A549 (cell line): Measurements from ENCODE around the gene FAM180B. TPM values are rescaled to one million over a fixed set of nuclear protein-coding genes. Genes with fewer than 3 reads are reported as not detected.
"Not testable (repeated sequence)": the region's sequence is repeated elsewhere in the genome, so short reads cannot be mapped to it uniquely, and the experiment has no call there.

ENCODE experiments used
- ATAC-seq, 2 experiments: fragments of 200-7000 bp in 1 of 2; fragments of >200 bp in 1 of 2; cut with Nextera tagmentation in 1 of 2; cut with Tn5 transposase in 1 of 2; 3 replicates each; pipeline versions ENCODE4 v1.8.0 to v1.9.1; 2018 to 2020; ENCODE audit warnings: mild to moderate bottlenecking in 1 of 2, moderate library complexity in 1 of 2
- CTCF ChIA-PET: fragments of 300-600 bp; sonication (Branson Sonifier 250); formaldehyde crosslinking; extraction: SDS; loops from one replicate; lab custom pipeline; 2021; ENCODE audit warnings: antibody characterized with exemption, inconsistent platforms; lab: Yijun Ruan, JAX
- POLR2A ChIA-PET: fragments of 350-600 bp; formaldehyde crosslinking; extraction: SDS; loops from one replicate; lab custom pipeline; 2021; ENCODE audit warnings: antibody characterized with exemption, inconsistent platforms; lab: Yijun Ruan, JAX
- DNase-seq, 2 experiments: peaks; one replicate each; pipeline versions ENCODE4 v3.0.0 to v3.0.0-alpha.2; 2011 to 2016; ENCODE audit warnings: low read depth in 1 of 2, low spot score in 1 of 2
- FAIRE-seq: peaks from 2 replicates; lab custom pipeline; 2011; peaks lifted over from hg19 to GRCh38; lab: Jason Lieb, UNC
- H3K27ac ChIP-seq, 2 experiments: fragments of >200 bp; sonication (Bioruptor Twin); formaldehyde crosslinking; 3 replicates each; pipeline ENCODE4 v1.5.1; 2016 to 2017
- H3K4me1 ChIP-seq: fragments of >200 bp; sonication (Bioruptor Twin); formaldehyde crosslinking; 3 replicates; pipeline ENCODE4 v1.6.1; 2016
- H3K4me2 ChIP-seq: fragments of >200 bp; sonication (Bioruptor Twin); formaldehyde crosslinking; 3 replicates; pipeline ENCODE4 v1.6.1; 2016
- H3K4me3 ChIP-seq: fragments of >200 bp; sonication (Bioruptor Twin); formaldehyde crosslinking; 3 replicates; pipeline ENCODE4 v1.5.1; 2016
- H3K9me3 ChIP-seq: fragments of >200 bp; sonication (Bioruptor Twin); formaldehyde crosslinking; 3 replicates; pipeline ENCODE4 v1.6.1; 2016
- ATOH8 ChIP-seq: fragments of 250-450 bp; sonication (Bioruptor Pico); IDR thresholded peaks from 2 replicates; pipeline ENCODE4 v1.5.0; 2020; ENCODE audit warnings: low read depth, mild to moderate bottlenecking, moderate library complexity
- CEBPB ChIP-seq, 2 experiments: fragments of >200 bp in 1 of 2; sonication (Bioruptor Twin) in 1 of 2; formaldehyde crosslinking in 1 of 2; IDR thresholded peaks; 2 replicates each; pipeline ENCODE4 v1.6.1; 2012 to 2016
- CHD4 ChIP-seq: fragments of 200-600 bp; sonication (generic); IDR thresholded peaks from 2 replicates; pipeline ENCODE4 v1.6.1; 2016; ENCODE audit warnings: antibody characterized with exemption, mild to moderate bottlenecking, borderline replicate concordance
- GATA3 ChIP-seq: IDR thresholded peaks from 2 replicates; pipeline ENCODE4 v1.6.1; 2012; ENCODE audit warnings: borderline replicate concordance
- HMGXB4 ChIP-seq: fragments of 250-450 bp; sonication (Bioruptor Pico); IDR thresholded peaks from 2 replicates; pipeline ENCODE4 v1.5.0; 2021; ENCODE audit warnings: mild to moderate bottlenecking, moderate library complexity, borderline replicate concordance
- JUNB ChIP-seq: fragments of >200 bp; sonication (Bioruptor Twin); formaldehyde crosslinking; IDR thresholded peaks from 2 replicates; pipeline ENCODE4 v1.6.1; 2016
- TFCP2L1 ChIP-seq: fragments of 250-450 bp; sonication (Bioruptor Pico); IDR thresholded peaks from 2 replicates; pipeline ENCODE4 v1.5.0; 2021; ENCODE audit warnings: mild to moderate bottlenecking
- WGBS: methylation state at CpG from one replicate; pipeline ENCODE4 v1.1.6; 2017; ENCODE audit errors: missing lambda C conversion rate; 5-methylcytosine and 5-hydroxymethylcytosine counted together
- polyA plus RNA-seq, 4 experiments: library from polyadenylated mRNA; depleted of rRNA in 3 of 4; stranded (reverse); fragments of >200 nt; fragmentation: RNase III in 1 of 4; extraction: RNeasy Plus Mini Kit Qiagen cat#74134 plus additional on column Dnase treatment in 1 of 4; gene quantifications; 2 replicates in 3 of 4; 3 replicates in 1 of 4; pipeline ENCODE4 v1.2.3, GENCODE V29; 2011 to 2017

Gene FAM180B
- polyA plus RNA-seq, 2 of the 4 experiments (the other 2 are of a cell fraction), result not detected

GRCh38 chr11:47557004-47557403, 29.5 kb upstream of the FAM180B start:
- FAIRE-seq, H3K4me1 ChIP-seq, CTCF ChIA-PET, H3K4me2 ChIP-seq, DNase-seq, ATAC-seq, H3K27ac ChIP-seq, H3K9me3 ChIP-seq, H3K4me3 ChIP-seq: not testable (repeated sequence)
- POLR2A ChIA-PET, result interaction anchor here (0.6 kb wide), 1 partner anchor 445 kb away, joined by 3 read pairs; no protein-coding TSS in a partner anchor
- 79% methylated on average over 12 of the region's 12 CpGs for WGBS

- H3K4me3 ChIP-seq, result no peak overlapping the region
- ATAC-seq (no peak), FAIRE-seq (no peak), DNase-seq (no peak)
- H3K27ac ChIP-seq, result no peak overlapping the region
- CTCF ChIA-PET, result no interaction called here
- POLR2A ChIA-PET, result no interaction called here
- TF ChIP-seq HMGXB4 (CRISPR knock-in tag) (no peak), CHD4 (no peak), ATOH8 (CRISPR knock-in tag) (no peak), GATA3 (no peak)
- WGBS, result 44% methylated on average over 1 of the region's 1 CpG
- H3K9me3 ChIP-seq, result no peaks in the 10 kb centered on the region
- H3K4me2 ChIP-seq, result no peak overlapping the region
- H3K4me1 ChIP-seq, result peaks cover 3% of the 10 kb centered on the region; the same call in 1 of the 3 replicates
These were observed 27.8 kb upstream of the FAM180B start for GRCh38 chr11:47558695-47559094.

- WGBS, result 85% methylated on average over 2 of the region's 2 CpGs
- ATAC-seq (no peak), DNase-seq (no peak), FAIRE-seq (no peak)
- ChIA-PET CTCF (interaction anchor here (0.8 kb wide), 1 partner anchor 11 kb away, joined by 3 read pairs; no protein-coding TSS in a partner anchor), POLR2A (no interaction called here)
- Histone ChIP-seq H3K4me3 (no peak overlapping the region), H3K4me1 (peaks cover 8% of the 10 kb centered on the region; the same call in 2 of the 3 replicates), H3K9me3 (no peaks in the 10 kb centered on the region), H3K4me2 (no peak overlapping the region), H3K27ac (no peak overlapping the region)
- TF ChIP-seq CEBPB (IDR thresholded peaks at IDR 0.05) (0 out of 4 replicates have a peak, but pooled peaks of 1 of the 2 experiments have one; percentile 16), JUNB (no peak)
These were observed 26.1 kb upstream of the FAM180B start for GRCh38 chr11:47560426-47560825.

- ATAC-seq, H3K4me2 ChIP-seq, H3K27ac ChIP-seq, H3K4me3 ChIP-seq, DNase-seq, FAIRE-seq, POLR2A ChIA-PET, H3K9me3 ChIP-seq: not testable (repeated sequence)
- peaks cover 17% of the 10 kb centered on the region for H3K4me1 ChIP-seq
- 95% methylated on average over 4 of the region's 4 CpGs for WGBS
- CTCF ChIA-PET, result interaction anchor here (0.7 kb wide), 2 partner anchors 9 to 27 kb away, joined by 3 to 4 read pairs; no protein-coding TSS in a partner anchor
These were observed 24.1 kb upstream of the FAM180B start for GRCh38 chr11:47562393-47562792.

- FAIRE-seq, DNase-seq, ATAC-seq, H3K9me3 ChIP-seq: not testable (repeated sequence)
- Histone ChIP-seq H3K4me3 (peak overlapping the region; percentile 92; the same call in 2 of the 3 replicates), H3K4me2 (peak overlapping the region; percentile 98), H3K4me1 (peaks cover 17% of the 10 kb centered on the region), H3K27ac (peak overlapping the region in 1 of 2 experiments; percentile 95; a peak in 2 of 6 replicates)
- ChIA-PET CTCF (interaction anchor here (0.5 to 3.4 kb wide), 8 partner anchors 9 to 152 kb away, joined by 3 to 15 read pairs (median 4); partner anchors contain the start of gene CELF1), POLR2A (interaction anchor here (1.9 kb wide), 1 partner anchor 14 kb away, joined by 6 read pairs; the partner anchor contains the start of genes KBTBD4 and NDUFS3)
- 96% methylated on average over 10 of the region's 10 CpGs for WGBS
These were observed 22.1 kb upstream of the FAM180B start for GRCh38 chr11:47564366-47564765.

- ATAC-seq (peak in 1 of 2 experiments; percentile 21; a peak in 5 of 6 replicates), FAIRE-seq (no peak), DNase-seq (no peak)
- TF ChIP-seq TFCP2L1 (CRISPR knock-in tag) (0 out of 2 replicates have a peak, but pooled peaks have one; percentile 46), CHD4 (no peak)
- WGBS, result 49% methylated on average over 3 of the region's 11 CpGs
- Histone ChIP-seq H3K27ac (peak overlapping the region; percentile 95 to 96), H3K4me2 (peak overlapping the region; percentile 98), H3K4me1 (peaks cover 17% of the 10 kb centered on the region), H3K9me3 (no peaks in the 10 kb centered on the region), H3K4me3 (peak overlapping the region; percentile 92)
- ChIA-PET POLR2A (interaction anchor here (0.6 to 1.9 kb wide), 3 partner anchors 9 to 22 kb away, joined by 3 to 6 read pairs (median 4); partner anchors contain the start of genes FAM180B, KBTBD4 and NDUFS3), CTCF (interaction anchor here (0.6 to 3.4 kb wide), 8 partner anchors 9 to 151 kb away, joined by 3 to 15 read pairs (median 4); partner anchors contain the start of gene CELF1)
These were observed 21.5 kb upstream of the FAM180B start for GRCh38 chr11:47564933-47565339.
